Tibial nerve (tissue), 4 donors: Measurements from ENCODE around the gene TSSK2.

Experiments used
- EP300 ChIP-seq, 2 donors: sonication (generic); formaldehyde crosslinking; IDR thresholded peaks; one replicate each; pipeline ENCODE4 v1.6.1; 2017; ENCODE audit warnings: antibody characterized with exemption in 2 of 2, mild to moderate bottlenecking in 1 of 2
- POLR2A ChIP-seq, 2 donors: fragments of 450-650 bp; IDR thresholded peaks; one replicate each; pipeline ENCODE4 v1.6.1; 2017; ENCODE audit warnings: antibody characterized with exemption in 2 of 2, mild to moderate bottlenecking in 2 of 2, moderate library complexity in 2 of 2
- TF ChIP-seq, protein P1 (sequence below), 5 experiments: fragments of 200-600 bp in 3 of 5; fragments of 450-650 bp in 2 of 5; sonication (generic) in 3 of 5; IDR thresholded peaks; one replicate each; pipeline ENCODE4 v1.5.1; 2016 to 2019; ENCODE audit warnings: antibody characterized with exemption in 5 of 5, mild to moderate bottlenecking in 3 of 5, moderate library complexity in 2 of 5

DNA sequence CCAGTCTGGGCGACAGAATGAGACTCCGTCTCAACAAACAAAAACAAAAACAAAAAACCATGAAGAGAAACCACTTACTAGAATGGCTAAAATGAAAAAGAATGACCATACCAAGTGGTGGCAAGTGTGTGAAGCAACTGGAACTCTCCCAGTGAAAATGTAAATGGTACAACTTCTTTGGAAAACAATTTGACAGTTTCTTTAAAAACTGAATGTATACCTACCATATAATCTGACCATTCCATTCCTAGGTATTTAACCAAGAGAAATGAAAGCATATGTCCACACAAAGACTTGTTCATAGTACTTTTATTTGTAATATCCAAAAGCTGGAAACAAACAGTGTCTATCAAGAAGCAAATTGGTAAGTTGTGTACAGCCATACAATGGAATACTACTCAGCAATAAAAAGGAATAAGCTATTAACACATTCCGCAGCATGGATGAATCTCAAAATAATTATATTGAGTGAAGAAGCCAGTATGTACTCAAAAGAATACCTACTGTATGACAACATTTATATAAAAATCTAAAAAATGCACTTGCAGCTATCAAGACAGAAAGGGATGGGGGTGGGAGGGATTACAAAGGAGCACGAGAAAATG lies 36.6 kb upstream of the TSSK2 start:
- TF ChIP-seq, protein P1, sequence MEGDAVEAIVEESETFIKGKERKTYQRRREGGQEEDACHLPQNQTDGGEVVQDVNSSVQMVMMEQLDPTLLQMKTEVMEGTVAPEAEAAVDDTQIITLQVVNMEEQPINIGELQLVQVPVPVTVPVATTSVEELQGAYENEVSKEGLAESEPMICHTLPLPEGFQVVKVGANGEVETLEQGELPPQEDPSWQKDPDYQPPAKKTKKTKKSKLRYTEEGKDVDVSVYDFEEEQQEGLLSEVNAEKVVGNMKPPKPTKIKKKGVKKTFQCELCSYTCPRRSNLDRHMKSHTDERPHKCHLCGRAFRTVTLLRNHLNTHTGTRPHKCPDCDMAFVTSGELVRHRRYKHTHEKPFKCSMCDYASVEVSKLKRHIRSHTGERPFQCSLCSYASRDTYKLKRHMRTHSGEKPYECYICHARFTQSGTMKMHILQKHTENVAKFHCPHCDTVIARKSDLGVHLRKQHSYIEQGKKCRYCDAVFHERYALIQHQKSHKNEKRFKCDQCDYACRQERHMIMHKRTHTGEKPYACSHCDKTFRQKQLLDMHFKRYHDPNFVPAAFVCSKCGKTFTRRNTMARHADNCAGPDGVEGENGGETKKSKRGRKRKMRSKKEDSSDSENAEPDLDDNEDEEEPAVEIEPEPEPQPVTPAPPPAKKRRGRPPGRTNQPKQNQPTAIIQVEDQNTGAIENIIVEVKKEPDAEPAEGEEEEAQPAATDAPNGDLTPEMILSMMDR (IDR thresholded peaks at IDR 0.05), result no peak
- TF ChIP-seq POLR2A (IDR thresholded peaks at IDR 0.05) (no peak), EP300 (IDR thresholded peaks at IDR 0.05) (no peak)
